Brain microvascular endothelial cell (primary cell): ENCODE measurements around the gene KIF1A.
"Not testable (repeated sequence)": the region's sequence is repeated elsewhere in the genome, so short reads cannot be mapped to it uniquely, and the experiment has no call there.

ENCODE experiments used
- DNase-seq: peaks from one replicate; pipeline ENCODE4 v3.0.0-alpha.2; 2020
- H3K27ac ChIP-seq: fragments of 250-450 bp; sonication (Bioruptor Pico); 2 replicates; pipeline ENCODE4 v1.5.1; 2020; ENCODE audit warnings: mild to moderate bottlenecking, moderate library complexity
- H3K27me3 ChIP-seq: fragments of 250-450 bp; sonication (Bioruptor Pico); replicated peaks from 2 replicates; pipeline ENCODE4 v1.5.1; 2020; ENCODE audit warnings: mild to moderate bottlenecking
- H3K36me3 ChIP-seq: fragments of 250-450 bp; sonication (Bioruptor Pico); replicated peaks from 2 replicates; pipeline ENCODE4 v1.5.1; 2020; ENCODE audit warnings: mild to moderate bottlenecking
- H3K4me3 ChIP-seq: 2 replicates; pipeline ENCODE4 v1.5.1; 2011; ENCODE audit warnings: low read depth, mild to moderate bottlenecking, control low read depth, low read length, moderate library complexity
- CTCF ChIP-seq: IDR thresholded peaks from 2 replicates; pipeline ENCODE4 v1.5.1; 2011; ENCODE audit warnings: low read depth, mild to moderate bottlenecking, moderate library complexity, low read length, control low read depth, inconsistent platforms; ENCODE audit errors: missing control alignments
- in situ Hi-C: cut with HindIII; loops from 2 replicates; pipeline ENCODE4 v1.10.0; 2017; ENCODE audit warnings: low sequenced_read_pairs, low pct_ligation_motif_present

The KIF1A gene

GRCh38 chr2:240691631-240692420 is 128.2 kb downstream of the KIF1A start, which contains the start of gene AQP12A:
Gene AQP12A, plus strand, starts transcription at chr2:240691866. Its CDS starts 48 bp downstream, at chr2:240691914.
- H3K27me3 ChIP-seq, H3K27ac ChIP-seq, H3K4me3 ChIP-seq, in situ Hi-C loops, DNase-seq, H3K36me3 ChIP-seq: not testable (repeated sequence)

GRCh38 chr2:240691075-240691427 is 129.0 kb downstream of the KIF1A start:
- DNase-seq, in situ Hi-C loops, H3K4me3 ChIP-seq, H3K27me3 ChIP-seq, H3K27ac ChIP-seq, H3K36me3 ChIP-seq: not testable (repeated sequence)

- H3K27me3 ChIP-seq, H3K36me3 ChIP-seq, H3K4me3 ChIP-seq, in situ Hi-C loops, DNase-seq, H3K27ac ChIP-seq: not testable (repeated sequence)
Observed at GRCh38 chr2:240690421-240691074, 129.5 kb downstream of the KIF1A start.

- no peak for DNase-seq
- H3K27ac ChIP-seq: no peak overlapping the region
- H3K4me3 ChIP-seq: no peak overlapping the region
- H3K27me3 ChIP-seq: no peaks in the 10 kb centered on the region
- no peak for TF ChIP-seq CTCF
- no peaks in the 10 kb centered on the region for H3K36me3 ChIP-seq
- in situ Hi-C loops: no loop called here
Observed at GRCh38 chr2:240689975-240690374, 130.0 kb downstream of the KIF1A start.

- Histone ChIP-seq H3K27me3 (no peaks in the 10 kb centered on the region), H3K27ac (no peak overlapping the region), H3K36me3 (no peaks in the 10 kb centered on the region), H3K4me3 (no peak overlapping the region)
- no peak for TF ChIP-seq CTCF
- no peak for DNase-seq
- in situ Hi-C loops: no loop called here
Observed at GRCh38 chr2:240688553-240688919, 131.5 kb downstream of the KIF1A start.

- no peak for DNase-seq
- Histone ChIP-seq H3K36me3 (no peaks in the 10 kb centered on the region), H3K27ac (no peak overlapping the region), H3K27me3 (no peaks in the 10 kb centered on the region), H3K4me3 (no peak overlapping the region)
- no peak for TF ChIP-seq CTCF
- in situ Hi-C loops: no loop called here
Observed at GRCh38 chr2:240687741-240688552, 132.1 kb downstream of the KIF1A start.

- in situ Hi-C loops: no loop called here
- H3K27ac ChIP-seq: no peak overlapping the region
- H3K27me3 ChIP-seq: no peaks in the 10 kb centered on the region
- no peak for TF ChIP-seq CTCF
- H3K4me3 ChIP-seq: no peak overlapping the region
- H3K36me3 ChIP-seq: no peaks in the 10 kb centered on the region
- DNase-seq: no peak
Observed at GRCh38 chr2:240687045-240687740, 132.8 kb downstream of the KIF1A start.
